Activated T-cell treated with anti-CD3 and anti-CD28 coated beads, Interleukin-2, amount 50 U/mL, for 4 hours (primary cell): ENCODE measurements around the gene CCNJ. TPM values are rescaled to one million over a fixed set of nuclear protein-coding genes. Genes with fewer than 3 reads are reported as not detected.
"Not testable (repeated sequence)": the region's sequence is repeated elsewhere in the genome, so short reads cannot be mapped to it uniquely, and the experiment has no call there.

Source experiments
- ATAC-seq, 2 donors: fragments of 200-7000 bp; cut with Tn5 transposase; one replicate each; pipeline ENCODE4 v1.10.0; 2021
- DNase-seq: peaks from one replicate; pipeline ENCODE4 v3.0.0-alpha.2; 2020
- H3K27me3 Mint-ChIP-seq: one replicate; pipeline ENCODE4 v1.8.0; 2021; ENCODE audit warnings: low read depth, mixed read lengths
- H3K36me3 Mint-ChIP-seq: one replicate; pipeline ENCODE4 v1.8.0; 2022; ENCODE audit warnings: mixed read lengths; ENCODE audit not compliant: insufficient read depth
- H3K4me1 Mint-ChIP-seq: one replicate; pipeline ENCODE4 v1.8.0; 2021; ENCODE audit warnings: low read depth, mixed read lengths
- H3K4me3 Mint-ChIP-seq: one replicate; pipeline ENCODE4 v1.8.0; 2021; ENCODE audit warnings: mild to moderate bottlenecking, moderate library complexity, mixed read lengths
- H3K9me3 Mint-ChIP-seq: one replicate; pipeline ENCODE4 v1.8.0; 2021; ENCODE audit warnings: mixed read lengths
- total RNA-seq, 3 donors: library from RNA; stranded (reverse); gene quantifications; one replicate each; pipeline ENCODE4 v1.2.1, GENCODE V29; 2021

CCNJ gene
- total RNA-seq, 3 donors from 2014 or later: 8.9 to 9.6 (median 9.1) TPM

GRCh38 chr10:96043893-96044715, 721 bp downstream of the CCNJ start:
- ATAC-seq: peak; percentile 60 to 63
- Mint-ChIP-seq H3K9me3 (no peaks in the 10 kb centered on the region), H3K4me1 (peaks cover 47% of the 10 kb centered on the region), H3K36me3 (peaks cover 24% of the 10 kb centered on the region), H3K27me3 (peaks cover 3% of the 10 kb centered on the region), H3K4me3 (peak overlapping the region; percentile 93)
- peak; percentile 44 for DNase-seq

GRCh38 chr10:96044736-96045135, 1.4 kb downstream of the CCNJ start:
- peak overlapping the region; percentile 93 for H3K4me3 Mint-ChIP-seq
- H3K27me3 Mint-ChIP-seq: no peaks in the 10 kb centered on the region
- ATAC-seq: no peak
- no peaks in the 10 kb centered on the region for H3K9me3 Mint-ChIP-seq
- no peak for DNase-seq
- H3K4me1 Mint-ChIP-seq: peaks cover 52% of the 10 kb centered on the region
- peaks cover 29% of the 10 kb centered on the region for H3K36me3 Mint-ChIP-seq

- Mint-ChIP-seq H3K36me3 (peaks cover 31% of the 10 kb centered on the region), H3K4me1 (peaks cover 54% of the 10 kb centered on the region), H3K4me3 (no peak overlapping the region), H3K27me3 (no peaks in the 10 kb centered on the region), H3K9me3 (no peaks in the 10 kb centered on the region)
- no peak for DNase-seq
- ATAC-seq: no peak
Measured at GRCh38 chr10:96046546-96046945, 3.2 kb downstream of the CCNJ start.

- Mint-ChIP-seq H3K36me3 (peaks cover 34% of the 10 kb centered on the region), H3K27me3 (no peaks in the 10 kb centered on the region), H3K9me3 (no peaks in the 10 kb centered on the region), H3K4me3 (no peak overlapping the region), H3K4me1 (peaks cover 58% of the 10 kb centered on the region)
- ATAC-seq (no peak), DNase-seq (no peak)
Measured at GRCh38 chr10:96047004-96047649, 3.7 kb downstream of the CCNJ start.

- peaks cover 41% of the 10 kb centered on the region for H3K36me3 Mint-ChIP-seq
- H3K4me3 Mint-ChIP-seq, ATAC-seq, H3K27me3 Mint-ChIP-seq, DNase-seq, H3K9me3 Mint-ChIP-seq: not testable (repeated sequence)
- H3K4me1 Mint-ChIP-seq: peaks cover 53% of the 10 kb centered on the region
Measured at GRCh38 chr10:96047925-96048324, 4.5 kb downstream of the CCNJ start.

GRCh38 chr10:96049340-96049739, 6.0 kb downstream of the CCNJ start:
- peaks cover 42% of the 10 kb centered on the region for H3K36me3 Mint-ChIP-seq
- no peaks in the 10 kb centered on the region for H3K27me3 Mint-ChIP-seq
- DNase-seq (no peak), ATAC-seq (no peak)
- H3K4me1 Mint-ChIP-seq: peaks cover 53% of the 10 kb centered on the region
- H3K9me3 Mint-ChIP-seq: no peaks in the 10 kb centered on the region
- H3K4me3 Mint-ChIP-seq: no peak overlapping the region

GRCh38 chr10:96053985-96054384, 10.6 kb downstream of the CCNJ start:
- H3K9me3 Mint-ChIP-seq: no peaks in the 10 kb centered on the region

GRCh38 chr10:96056787-96057186, 13.4 kb downstream of the CCNJ start:
- Mint-ChIP-seq H3K4me3 (no peak overlapping the region), H3K27me3 (no peaks in the 10 kb centered on the region), H3K9me3 (no peaks in the 10 kb centered on the region), H3K4me1 (peaks cover 2% of the 10 kb centered on the region), H3K36me3 (peaks cover 49% of the 10 kb centered on the region)
- ATAC-seq (no peak), DNase-seq (no peak)

More at GRCh38 chr10:96053985-96054384, 10.6 kb downstream of the CCNJ start:
- DNase-seq (no peak), ATAC-seq (no peak)
- Mint-ChIP-seq H3K4me3 (no peak overlapping the region), H3K36me3 (peaks cover 44% of the 10 kb centered on the region), H3K27me3 (no peaks in the 10 kb centered on the region), H3K4me1 (peaks cover 12% of the 10 kb centered on the region)

GRCh38 chr10:96061232-96061631, 17.8 kb downstream of the CCNJ start:
- Mint-ChIP-seq H3K9me3 (no peaks in the 10 kb centered on the region), H3K27me3 (no peaks in the 10 kb centered on the region), H3K36me3 (peaks cover 55% of the 10 kb centered on the region), H3K4me3 (no peak overlapping the region), H3K4me1 (peaks cover 3% of the 10 kb centered on the region)
- no peak for ATAC-seq
- DNase-seq: no peak

GRCh38 chr10:96072674-96073073, 29.3 kb downstream of the CCNJ start:
- no peak for DNase-seq
- ATAC-seq: no peak
- peaks cover 8% of the 10 kb centered on the region for H3K36me3 Mint-ChIP-seq
- H3K4me1 Mint-ChIP-seq: peaks cover 9% of the 10 kb centered on the region
- no peaks in the 10 kb centered on the region for H3K27me3 Mint-ChIP-seq
- H3K9me3 Mint-ChIP-seq: no peaks in the 10 kb centered on the region
- H3K4me3 Mint-ChIP-seq: no peak overlapping the region

- no peaks in the 10 kb centered on the region for H3K9me3 Mint-ChIP-seq
- peaks cover 11% of the 10 kb centered on the region for H3K36me3 Mint-ChIP-seq
- peak; percentile 99 for ATAC-seq
Measured at GRCh38 chr10:96073722-96074121, 30.3 kb downstream of the CCNJ start.

GRCh38 chr10:96074776-96075175, 31.4 kb downstream of the CCNJ start:
- H3K4me3 Mint-ChIP-seq: no peak overlapping the region
- peaks cover 9% of the 10 kb centered on the region for H3K4me1 Mint-ChIP-seq
- DNase-seq: no peak
- no peak for ATAC-seq
- H3K27me3 Mint-ChIP-seq: no peaks in the 10 kb centered on the region
- no peaks in the 10 kb centered on the region for H3K9me3 Mint-ChIP-seq
- peaks cover 14% of the 10 kb centered on the region for H3K36me3 Mint-ChIP-seq

More at GRCh38 chr10:96073722-96074121, 30.3 kb downstream of the CCNJ start:
- DNase-seq: no peak
- Mint-ChIP-seq H3K4me3 (no peak overlapping the region), H3K4me1 (peaks cover 9% of the 10 kb centered on the region), H3K27me3 (no peaks in the 10 kb centered on the region)

- Mint-ChIP-seq H3K4me1 (peaks cover 9% of the 10 kb centered on the region), H3K4me3 (no peak overlapping the region), H3K36me3 (peaks cover 24% of the 10 kb centered on the region), H3K9me3 (no peaks in the 10 kb centered on the region), H3K27me3 (no peaks in the 10 kb centered on the region)
- DNase-seq (no peak), ATAC-seq (no peak)
Measured at GRCh38 chr10:96075977-96076376, 32.6 kb downstream of the CCNJ start.

GRCh38 chr10:96077156-96077555, 33.8 kb downstream of the CCNJ start:
- ATAC-seq (no peak), DNase-seq (no peak)
- no peaks in the 10 kb centered on the region for H3K27me3 Mint-ChIP-seq
- H3K4me1 Mint-ChIP-seq: peaks cover 9% of the 10 kb centered on the region
- H3K36me3 Mint-ChIP-seq: peaks cover 30% of the 10 kb centered on the region
- no peak overlapping the region for H3K4me3 Mint-ChIP-seq
- H3K9me3 Mint-ChIP-seq: no peaks in the 10 kb centered on the region

- H3K9me3 Mint-ChIP-seq: no peaks in the 10 kb centered on the region
- DNase-seq (no peak), ATAC-seq (no peak)
- H3K27me3 Mint-ChIP-seq: no peaks in the 10 kb centered on the region
- no peaks in the 10 kb centered on the region for H3K4me1 Mint-ChIP-seq
- peaks cover 33% of the 10 kb centered on the region for H3K36me3 Mint-ChIP-seq
- H3K4me3 Mint-ChIP-seq: no peak overlapping the region
Measured at GRCh38 chr10:96082153-96082552, 38.8 kb downstream of the CCNJ start.
